ENCODE data around the gene GSPT1. TPM values are rescaled to one million over a fixed set of nuclear protein-coding genes. Genes with fewer than 3 reads are reported as not detected.

GSPT1 gene
- total and polyA plus RNA-seq, 7 donors: 43.8 to 73.5 (median 52.0) TPM

GRCh38 chr16:11871193-11871592 is 44.6 kb downstream of the GSPT1 start:
- Histone ChIP-seq H3K4me1 (peaks cover 0 to 24% (median 15%) of the 10 kb centered on the region in 4 donors), H3K27ac (peak overlapping the region in 1 of 4 donors; percentile 20), H3K27me3 (no peaks in the 10 kb centered on the region), H3K4me3 (no peak overlapping the region), H3K36me3 (peaks cover 0 to 72% (median 20%) of the 10 kb centered on the region in 4 donors), H3K9me3 (no peaks in the 10 kb centered on the region)
- TF ChIP-seq POLR2AphosphoS5 (IDR thresholded peaks at IDR 0.05): no peak
- TF ChIP-seq, protein P1, sequence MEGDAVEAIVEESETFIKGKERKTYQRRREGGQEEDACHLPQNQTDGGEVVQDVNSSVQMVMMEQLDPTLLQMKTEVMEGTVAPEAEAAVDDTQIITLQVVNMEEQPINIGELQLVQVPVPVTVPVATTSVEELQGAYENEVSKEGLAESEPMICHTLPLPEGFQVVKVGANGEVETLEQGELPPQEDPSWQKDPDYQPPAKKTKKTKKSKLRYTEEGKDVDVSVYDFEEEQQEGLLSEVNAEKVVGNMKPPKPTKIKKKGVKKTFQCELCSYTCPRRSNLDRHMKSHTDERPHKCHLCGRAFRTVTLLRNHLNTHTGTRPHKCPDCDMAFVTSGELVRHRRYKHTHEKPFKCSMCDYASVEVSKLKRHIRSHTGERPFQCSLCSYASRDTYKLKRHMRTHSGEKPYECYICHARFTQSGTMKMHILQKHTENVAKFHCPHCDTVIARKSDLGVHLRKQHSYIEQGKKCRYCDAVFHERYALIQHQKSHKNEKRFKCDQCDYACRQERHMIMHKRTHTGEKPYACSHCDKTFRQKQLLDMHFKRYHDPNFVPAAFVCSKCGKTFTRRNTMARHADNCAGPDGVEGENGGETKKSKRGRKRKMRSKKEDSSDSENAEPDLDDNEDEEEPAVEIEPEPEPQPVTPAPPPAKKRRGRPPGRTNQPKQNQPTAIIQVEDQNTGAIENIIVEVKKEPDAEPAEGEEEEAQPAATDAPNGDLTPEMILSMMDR (IDR thresholded peaks at IDR 0.05): no peak
- TF ChIP-seq EP300 (IDR thresholded peaks at IDR 0.05): no peak
- TF ChIP-seq POLR2A (IDR thresholded peaks at IDR 0.05): no peak
- intact Hi-C loops (cut with DNase I): no loop called here
- WGBS, 2 donors: 69 to 72% methylated on average over 7 of the region's 7 CpGs
- no peak for DNase-seq

- DNase-seq: no peak
- Histone ChIP-seq H3K27ac (no peak overlapping the region), H3K9me3 (no peaks in the 10 kb centered on the region), H3K4me1 (peaks cover 0 to 24% (median 15%) of the 10 kb centered on the region in 4 donors), H3K27me3 (no peaks in the 10 kb centered on the region), H3K36me3 (peaks cover 0 to 64% (median 16%) of the 10 kb centered on the region in 4 donors), H3K4me3 (no peak overlapping the region)
- TF ChIP-seq EP300 (IDR thresholded peaks at IDR 0.05) (no peak), POLR2A (IDR thresholded peaks at IDR 0.05) (no peak), POLR2AphosphoS5 (IDR thresholded peaks at IDR 0.05) (no peak)
- TF ChIP-seq, protein P1 (IDR thresholded peaks at IDR 0.05): no peak
- intact Hi-C loops (cut with DNase I): no loop called here
- 36 to 62% methylated on average over 3 of the region's 3 CpGs for WGBS, 2 donors
Measured at GRCh38 chr16:11870399-11870798, 45.4 kb downstream of the GSPT1 start.

GRCh38 chr16:11869353-11870228 is 46.2 kb downstream of the GSPT1 start:
- H3K4me1 ChIP-seq: peaks cover 0 to 29% (median 15%) of the 10 kb centered on the region in 4 donors
- intact Hi-C loops (cut with DNase I): no loop called here
- DNase-seq: no peak
- H3K27me3 ChIP-seq: no peaks in the 10 kb centered on the region
- H3K4me3 ChIP-seq: no peak overlapping the region
- H3K9me3 ChIP-seq: no peaks in the 10 kb centered on the region
- TF ChIP-seq, protein P1 (IDR thresholded peaks at IDR 0.05): no peak
- TF ChIP-seq POLR2AphosphoS5 (IDR thresholded peaks at IDR 0.05) (no peak), EP300 (IDR thresholded peaks at IDR 0.05) (no peak), POLR2A (IDR thresholded peaks at IDR 0.05) (no peak)
- WGBS, 2 donors: 49 to 85% methylated on average over 8 of the region's 8 CpGs
- peaks cover 0 to 56% (median 14%) of the 10 kb centered on the region in 4 donors for H3K36me3 ChIP-seq
- no peak overlapping the region for H3K27ac ChIP-seq

DNA sequence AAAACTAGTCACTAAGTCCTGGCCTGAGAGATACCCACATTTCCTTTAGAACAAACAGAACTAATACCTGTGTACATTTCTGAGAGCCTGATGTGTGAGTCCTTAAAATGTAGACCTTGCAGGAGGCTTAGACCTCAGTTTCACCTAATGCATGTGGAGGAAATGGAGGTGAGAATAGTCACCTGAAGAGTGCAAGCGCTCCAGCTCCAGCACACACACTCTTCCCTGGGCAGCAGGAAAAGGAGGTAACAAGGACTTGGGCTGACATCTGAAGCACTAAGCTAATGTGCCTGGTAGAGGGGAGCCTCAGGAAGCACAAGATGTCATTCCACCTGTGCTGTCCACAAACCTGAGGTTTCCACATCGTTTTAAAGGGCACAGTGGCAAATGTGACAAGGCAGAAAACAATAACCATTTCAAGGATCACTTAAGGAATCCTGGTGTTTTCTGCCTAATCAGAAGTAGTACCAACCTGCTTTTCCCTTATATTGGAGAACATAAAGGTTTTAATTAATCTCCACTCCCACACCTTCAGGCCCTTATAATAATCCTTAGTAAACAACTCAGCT is 47.3 kb downstream of the GSPT1 start:
- Histone ChIP-seq H3K36me3 (peaks cover 0 to 46% (median 8%) of the 10 kb centered on the region in 4 donors), H3K27ac (no peak overlapping the region), H3K9me3 (no peaks in the 10 kb centered on the region), H3K4me3 (no peak overlapping the region), H3K27me3 (no peaks in the 10 kb centered on the region), H3K4me1 (peaks cover 0 to 33% (median 17%) of the 10 kb centered on the region in 4 donors)
- WGBS, 2 donors: 72 to 85% methylated on average over 2 of the region's 2 CpGs
- no peak for DNase-seq
- intact Hi-C loops (cut with DNase I): no loop called here
- no peak for TF ChIP-seq POLR2AphosphoS5 (IDR thresholded peaks at IDR 0.05)
- no peak for TF ChIP-seq EP300 (IDR thresholded peaks at IDR 0.05)
- TF ChIP-seq, protein P1 (IDR thresholded peaks at IDR 0.05): no peak
- TF ChIP-seq POLR2A (IDR thresholded peaks at IDR 0.05): no peak

Measured in sigmoid colon (tissue), 7 donors.